A673 (cell line): ENCODE measurements around the gene XYLB. TPM values are rescaled to one million over a fixed set of nuclear protein-coding genes. Genes with fewer than 3 reads are reported as not detected.

Experiments
- BruUV-seq: library from RNA; stranded (reverse); fragments of 400-500 nt; replicated peaks from 2 replicates; lab custom pipeline; 2021; lab: Mats Ljungman, UMichigan
- CTCF ChIA-PET: fragments of 300-600 bp; sonication (Branson Sonifier 250); formaldehyde crosslinking; loops from one replicate; lab custom pipeline; 2022; ENCODE audit warnings: antibody characterized with exemption; lab: Charles Lee
- POLR2A ChIA-PET: fragments of 300-600 bp; sonication (Branson Sonifier 250); formaldehyde crosslinking; loops from one replicate; lab custom pipeline; 2022; ENCODE audit warnings: antibody characterized with exemption; ENCODE audit not compliant: low non-redundant PET; lab: Charles Lee
- DNase-seq: peaks from one replicate; pipeline ENCODE4 v3.0.0-alpha.2; 2015; ENCODE audit warnings: low spot score
- H3K27ac ChIP-seq: fragments of 200-600 bp; sonication (generic); 2 replicates; pipeline ENCODE4 v1.5.1; 2016; ENCODE audit warnings: mixed run types, low read depth, mild to moderate bottlenecking, mixed read lengths, antibody characterized with exemption, low read length; ENCODE audit not compliant: poor library complexity, severe bottlenecking
- H3K27me3 ChIP-seq: fragments of 200-600 bp; sonication (generic); replicated peaks from 2 replicates; pipeline ENCODE4 v1.6.1; 2017; ENCODE audit warnings: mixed run types, low read depth, mild to moderate bottlenecking, mixed read lengths, antibody characterized with exemption, low read length; ENCODE audit not compliant: insufficient read depth, poor library complexity
- H3K36me3 ChIP-seq: fragments of 200-600 bp; sonication (generic); 2 replicates; pipeline ENCODE4 v1.6.1; 2016; ENCODE audit warnings: mixed run types, mild to moderate bottlenecking, mixed read lengths, antibody characterized with exemption, low read length; ENCODE audit not compliant: insufficient read depth, poor library complexity, severe bottlenecking
- H3K4me1 ChIP-seq: fragments of 200-600 bp; sonication (generic); 2 replicates; pipeline ENCODE4 v1.6.1; 2017; ENCODE audit warnings: mixed run types, mild to moderate bottlenecking, mixed read lengths, antibody characterized with exemption, low read length; ENCODE audit not compliant: insufficient read depth, poor library complexity, severe bottlenecking
- H3K4me3 ChIP-seq: fragments of 200-600 bp; sonication (generic); 2 replicates; pipeline ENCODE4 v1.5.1; 2016; ENCODE audit warnings: low read depth, mixed run types, mild to moderate bottlenecking, mixed read lengths, low read length; ENCODE audit not compliant: poor library complexity, severe bottlenecking
- H3K9me3 ChIP-seq: fragments of 200-600 bp; sonication (generic); 2 replicates; pipeline ENCODE4 v1.6.1; 2016; ENCODE audit warnings: mixed run types, low read depth, mild to moderate bottlenecking, mixed read lengths, antibody characterized with exemption, low read length; ENCODE audit not compliant: poor library complexity, severe bottlenecking
- EZH2 ChIP-seq: fragments of 200-600 bp; sonication (generic); IDR thresholded peaks from 2 replicates; pipeline ENCODE4 v1.6.1; 2017; ENCODE audit warnings: borderline replicate concordance, low read depth, mild to moderate bottlenecking, mixed read lengths, antibody characterized with exemption, low read length; ENCODE audit not compliant: poor library complexity, severe bottlenecking
- intact Hi-C: fragments of 100-400 bp; cut with micrococcal nuclease; formaldehyde crosslinking; loops from one replicate; pipeline ENCODE4 v1.10.0; 2022; ENCODE audit not compliant: unreplicated experiment
- total RNA-seq: library from RNA; stranded (reverse); gene quantifications from 2 replicates; pipeline ENCODE4 v1.2.3, GENCODE V29; 2021
- TF ChIP-seq, protein P1 (sequence below): fragments of 300-800, 200-600 bp; sonication (generic); conservative IDR thresholded peaks from 2 replicates; pipeline ENCODE4 v1.5.1; 2017; ENCODE audit warnings: low read depth, mild to moderate bottlenecking, antibody characterized with exemption, low read length, moderate library complexity, mixed read lengths

The XYLB gene
- total RNA-seq, 1 experiment from 2014 or later: 3.6 TPM

GRCh38 chr3:38361496-38361895 lies 14.9 kb downstream of the XYLB start:
- DNase-seq: no peak
- Histone ChIP-seq H3K36me3 (no peaks in the 10 kb centered on the region), H3K4me3 (no peak overlapping the region), H3K27ac (no peak overlapping the region), H3K4me1 (no peaks in the 10 kb centered on the region), H3K9me3 (no peaks in the 10 kb centered on the region), H3K27me3 (no peaks in the 10 kb centered on the region)
- intact Hi-C loops: no loop called here
- TF ChIP-seq, protein P1, sequence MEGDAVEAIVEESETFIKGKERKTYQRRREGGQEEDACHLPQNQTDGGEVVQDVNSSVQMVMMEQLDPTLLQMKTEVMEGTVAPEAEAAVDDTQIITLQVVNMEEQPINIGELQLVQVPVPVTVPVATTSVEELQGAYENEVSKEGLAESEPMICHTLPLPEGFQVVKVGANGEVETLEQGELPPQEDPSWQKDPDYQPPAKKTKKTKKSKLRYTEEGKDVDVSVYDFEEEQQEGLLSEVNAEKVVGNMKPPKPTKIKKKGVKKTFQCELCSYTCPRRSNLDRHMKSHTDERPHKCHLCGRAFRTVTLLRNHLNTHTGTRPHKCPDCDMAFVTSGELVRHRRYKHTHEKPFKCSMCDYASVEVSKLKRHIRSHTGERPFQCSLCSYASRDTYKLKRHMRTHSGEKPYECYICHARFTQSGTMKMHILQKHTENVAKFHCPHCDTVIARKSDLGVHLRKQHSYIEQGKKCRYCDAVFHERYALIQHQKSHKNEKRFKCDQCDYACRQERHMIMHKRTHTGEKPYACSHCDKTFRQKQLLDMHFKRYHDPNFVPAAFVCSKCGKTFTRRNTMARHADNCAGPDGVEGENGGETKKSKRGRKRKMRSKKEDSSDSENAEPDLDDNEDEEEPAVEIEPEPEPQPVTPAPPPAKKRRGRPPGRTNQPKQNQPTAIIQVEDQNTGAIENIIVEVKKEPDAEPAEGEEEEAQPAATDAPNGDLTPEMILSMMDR: no peak
- TF ChIP-seq EZH2: no peak
- ChIA-PET CTCF (no interaction called here), POLR2A (no interaction called here)
- no TSS peak for BruUV-seq

GRCh38 chr3:38362825-38363224 lies 16.2 kb downstream of the XYLB start:
- TF ChIP-seq EZH2: no peak
- TF ChIP-seq, protein P1: no peak
- ChIA-PET CTCF (no interaction called here), POLR2A (no interaction called here)
- no peaks in the 10 kb centered on the region for H3K27me3 ChIP-seq
- H3K4me1 ChIP-seq: no peaks in the 10 kb centered on the region
- H3K36me3 ChIP-seq: no peaks in the 10 kb centered on the region
- no peak for DNase-seq
- no peaks in the 10 kb centered on the region for H3K9me3 ChIP-seq
- BruUV-seq: no TSS peak
- intact Hi-C loops: no loop called here
- no peak overlapping the region for H3K27ac ChIP-seq
- H3K4me3 ChIP-seq: no peak overlapping the region

DNA sequence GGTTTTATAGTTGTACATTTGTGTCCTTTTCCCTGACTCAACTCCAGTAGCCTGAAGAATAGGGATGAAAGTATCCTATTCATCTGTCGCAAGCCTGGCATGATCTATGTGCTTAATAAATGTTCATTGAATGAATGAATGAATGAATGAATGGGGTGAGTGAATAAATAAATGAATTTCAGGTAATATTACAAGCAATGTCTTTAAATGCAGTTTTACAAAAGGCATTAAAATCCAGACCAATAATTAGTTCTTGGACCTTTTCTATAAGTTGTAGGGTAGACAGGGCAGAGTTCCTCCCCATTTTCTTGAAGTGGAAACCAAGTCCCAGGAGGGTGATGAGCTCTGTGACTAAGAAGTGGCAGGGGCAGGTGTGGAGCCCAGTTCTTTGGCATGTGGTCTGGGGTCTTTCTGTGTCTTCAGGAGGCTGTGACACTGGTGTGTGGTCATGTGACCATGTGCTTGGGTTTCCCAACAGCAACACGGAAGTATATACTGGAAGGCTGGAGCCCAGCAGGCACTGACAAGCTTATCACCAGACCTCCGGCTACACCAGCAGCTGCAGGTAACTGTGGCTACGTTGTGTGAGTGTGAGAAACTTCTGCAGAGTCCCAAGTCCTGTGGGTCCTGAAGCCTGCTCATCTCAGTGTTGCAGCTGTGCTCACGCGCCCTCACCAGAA lies 18.3 kb downstream of the XYLB start:
- no peak overlapping the region for H3K4me3 ChIP-seq
- no peaks in the 10 kb centered on the region for H3K27me3 ChIP-seq
- no peaks in the 10 kb centered on the region for H3K9me3 ChIP-seq
- intact Hi-C loops: no loop called here
- ChIA-PET CTCF (no interaction called here), POLR2A (no interaction called here)
- H3K36me3 ChIP-seq: no peaks in the 10 kb centered on the region
- no TSS peak for BruUV-seq
- H3K4me1 ChIP-seq: no peaks in the 10 kb centered on the region
- H3K27ac ChIP-seq: no peak overlapping the region
- DNase-seq: no peak
- TF ChIP-seq, protein P1: no peak
- TF ChIP-seq EZH2: no peak
